GF-D8 (cell line): ENCODE results near the gene MDP1.

Experiments
- DNase-seq: peaks from one replicate; lab custom pipeline; 2025; lab: John Stamatoyannopoulos, UW

Gene MDP1

DNA sequence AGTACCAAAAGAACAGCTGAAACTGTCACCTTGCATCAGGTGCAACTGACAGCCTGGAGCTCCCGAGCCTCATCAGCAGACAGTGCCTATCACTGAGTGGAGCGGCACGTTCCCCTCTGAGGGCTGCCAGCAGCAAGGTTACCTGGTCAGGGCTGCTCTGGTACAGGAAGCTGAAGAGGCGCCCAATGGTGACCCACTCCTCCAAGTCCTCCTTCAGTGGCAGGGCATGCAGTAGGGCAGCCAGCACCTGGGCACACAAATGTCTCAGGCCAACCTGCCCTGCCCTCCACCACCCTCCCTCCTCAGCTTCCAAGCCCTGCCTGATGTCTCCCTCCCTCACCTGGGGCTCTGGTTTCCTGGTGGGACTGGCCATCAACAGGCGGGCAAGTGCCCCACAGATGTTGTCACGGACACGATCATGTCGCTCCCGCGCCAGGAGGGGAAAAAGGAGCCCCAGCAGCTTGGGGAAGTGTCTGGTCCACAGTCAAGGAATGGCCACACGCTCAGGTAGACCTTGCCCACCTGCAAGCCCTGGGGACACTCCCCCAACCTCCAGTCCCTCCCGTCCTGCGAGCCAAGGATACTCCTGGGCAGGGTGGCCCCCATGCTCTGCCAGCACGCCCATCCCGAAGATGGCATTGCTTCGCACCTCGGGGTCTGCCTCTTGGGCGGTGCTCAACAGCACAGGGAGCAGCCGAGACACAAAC lies 34.3 kb downstream of the MDP1 start:
- DNase-seq, result no peak

DNA sequence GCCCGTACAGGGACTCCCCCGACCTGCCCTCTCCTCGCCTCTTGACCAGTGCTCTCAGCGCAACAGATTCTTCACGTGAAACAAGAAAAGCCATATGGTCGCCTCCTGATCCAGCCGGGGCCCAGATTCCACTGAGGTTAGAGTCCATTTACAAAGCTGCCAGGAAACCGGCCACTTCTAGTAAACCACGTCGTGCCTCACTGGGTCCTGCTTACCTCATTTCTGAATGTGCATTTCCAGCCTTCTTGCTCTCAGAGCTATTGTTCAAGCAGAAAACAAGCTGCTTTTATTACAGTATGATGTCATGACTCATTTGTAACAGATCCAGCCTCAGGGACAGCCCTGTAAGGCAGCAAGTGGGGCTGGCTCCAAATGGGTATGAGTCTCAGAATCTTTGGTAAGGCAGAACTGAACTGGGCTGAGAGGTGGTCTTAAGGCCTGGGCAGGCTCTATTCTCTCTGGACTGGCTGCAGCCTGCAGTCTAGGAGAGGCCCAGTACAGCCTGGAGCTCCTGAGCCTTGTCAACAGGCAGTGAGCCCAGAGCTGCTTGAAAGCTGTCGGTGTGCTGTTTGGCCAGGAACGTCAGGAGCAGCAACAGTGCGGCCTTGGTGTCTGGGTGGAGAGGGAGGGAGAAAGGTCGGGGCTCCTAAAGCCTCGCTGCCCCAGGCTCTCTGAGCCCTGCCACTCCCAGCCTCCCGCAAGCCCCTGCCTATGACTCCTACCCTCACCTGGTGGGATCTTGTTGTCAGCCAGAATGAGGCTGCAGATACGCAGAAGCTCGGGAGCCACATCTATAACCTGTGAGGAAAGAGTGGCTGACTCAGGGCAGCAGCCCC lies 35.7 kb downstream of the MDP1 start:
- no peak for DNase-seq

DNA sequence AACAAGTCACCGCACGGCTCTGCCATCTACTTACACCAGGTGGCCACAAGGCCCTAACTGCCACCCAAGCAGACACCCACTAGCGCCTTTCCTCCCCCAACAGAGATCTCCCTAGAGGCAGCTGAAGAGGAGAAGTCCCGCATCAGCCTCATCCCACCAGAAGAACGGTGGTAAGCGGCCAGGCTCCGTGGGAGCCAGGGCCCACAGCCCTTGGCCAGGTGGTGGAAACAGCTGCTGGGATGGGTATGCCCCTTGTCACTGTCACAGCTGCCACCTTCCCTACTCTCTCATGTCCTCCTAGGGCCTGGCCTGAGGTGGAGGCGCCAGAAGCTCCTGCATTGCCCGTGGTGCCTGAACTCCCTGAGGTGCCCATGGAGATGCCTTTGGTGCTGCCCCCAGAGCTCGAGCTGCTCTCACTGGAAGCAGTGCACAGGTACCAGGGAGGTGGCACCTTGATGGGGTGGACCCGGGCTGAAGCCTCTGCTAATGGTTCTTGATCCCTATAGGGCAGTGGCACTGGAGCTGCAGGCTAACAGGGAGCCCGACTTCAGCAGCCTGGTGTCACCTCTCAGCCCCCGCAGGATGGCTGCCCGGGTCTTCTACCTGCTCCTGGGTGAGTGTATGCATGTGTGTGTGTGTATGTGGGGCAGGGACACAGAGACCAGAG lies 36.4 kb downstream of the MDP1 start:
- DNase-seq, result no peak

DNA sequence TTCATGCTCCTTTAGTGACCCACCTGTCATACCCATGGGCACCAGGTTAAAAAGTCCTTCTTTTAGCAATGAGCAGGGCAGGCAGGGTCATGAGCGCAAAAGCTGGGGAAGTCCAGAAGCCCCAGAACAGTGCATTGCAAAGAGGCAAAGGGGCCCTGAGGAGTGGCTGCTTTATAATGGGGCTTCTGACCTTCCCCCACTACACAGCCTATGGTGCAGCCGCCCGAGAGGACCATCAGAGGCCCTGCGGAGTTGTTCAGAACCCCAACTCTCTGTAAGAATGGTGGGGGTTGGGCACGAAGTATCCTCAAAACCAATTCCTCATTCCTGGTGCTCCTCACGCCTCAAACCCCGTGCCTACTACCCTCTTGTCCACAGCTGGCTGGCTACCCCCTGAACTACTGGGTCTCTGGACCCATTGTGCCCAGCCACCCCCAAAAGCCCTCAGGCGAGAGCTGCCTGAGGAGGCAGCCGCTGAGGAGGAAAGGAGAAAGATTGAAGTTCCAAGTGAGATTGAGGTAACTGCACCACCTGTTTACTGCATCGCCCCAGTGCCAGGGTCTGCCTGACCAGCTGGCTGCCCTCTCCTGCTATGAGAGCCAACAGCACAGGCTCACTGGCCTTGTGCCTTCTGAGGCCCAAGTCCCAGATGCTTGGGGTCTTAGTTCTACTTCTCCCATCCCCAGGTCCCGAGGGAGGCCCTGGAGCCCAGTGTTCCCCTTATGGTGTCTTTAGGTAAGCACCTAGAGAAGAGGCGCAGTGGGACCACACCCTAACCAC lies 37.3 kb downstream of the MDP1 start:
- no peak for DNase-seq

DNA sequence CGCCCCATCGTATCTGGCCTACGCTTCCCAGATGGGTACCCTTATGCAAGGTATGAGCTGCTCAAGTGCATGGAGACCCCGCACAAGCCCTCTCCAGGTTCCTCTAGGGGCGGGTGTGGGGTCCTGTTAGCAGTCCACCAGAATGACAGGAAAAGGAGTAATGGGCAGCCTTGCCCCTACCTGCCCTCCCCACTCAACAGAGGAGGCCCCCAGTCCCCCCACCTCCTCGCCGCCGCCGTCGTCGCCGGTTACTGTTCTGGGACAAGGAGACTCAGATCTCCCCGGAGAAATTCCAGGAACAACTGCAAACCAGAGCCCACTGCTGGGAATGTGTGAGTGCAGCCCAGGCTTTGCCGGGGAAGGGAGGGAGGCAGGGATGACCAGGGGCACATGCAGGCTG lies 38.0 kb downstream of the MDP1 start:
- DNase-seq, result no peak

DNA sequence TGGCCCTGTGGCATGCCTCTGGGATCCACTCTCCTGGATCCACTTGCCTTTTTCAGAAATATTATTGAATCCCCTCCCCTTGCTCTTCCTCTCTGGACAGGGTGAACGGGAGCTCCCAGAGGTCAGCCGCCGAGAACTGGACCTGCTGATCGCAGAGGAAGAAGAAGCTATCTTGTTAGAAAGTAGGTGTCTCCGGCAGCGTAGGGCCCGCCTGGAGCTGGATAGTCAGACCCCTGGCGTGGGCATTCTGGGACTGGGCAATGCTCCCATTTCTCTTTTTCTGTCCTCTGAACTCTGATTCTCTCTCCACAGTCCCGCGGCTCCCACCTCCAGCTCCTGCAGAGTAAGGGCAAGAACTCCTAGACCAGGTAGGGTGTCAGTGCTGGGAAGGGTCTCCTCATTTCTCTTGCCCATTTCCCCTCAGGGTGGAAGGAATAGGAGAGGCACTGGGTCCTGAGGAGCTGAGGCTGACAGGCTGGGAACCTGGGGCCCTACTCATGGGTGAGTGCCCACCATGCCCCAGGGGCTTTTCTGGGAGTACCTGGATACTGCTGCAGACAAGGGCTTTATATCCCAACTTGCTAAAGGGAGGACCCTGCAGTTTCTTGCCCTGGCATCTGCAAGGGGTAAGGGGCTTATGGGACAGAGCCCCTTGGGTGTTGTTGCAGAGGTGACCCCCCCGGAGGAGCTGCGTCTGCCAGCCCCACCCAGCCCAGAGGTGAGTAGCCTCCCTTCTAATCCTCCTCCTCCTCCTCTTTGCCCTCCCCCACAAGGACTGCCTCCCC lies 38.6 kb downstream of the MDP1 start:
- no peak for DNase-seq

DNA sequence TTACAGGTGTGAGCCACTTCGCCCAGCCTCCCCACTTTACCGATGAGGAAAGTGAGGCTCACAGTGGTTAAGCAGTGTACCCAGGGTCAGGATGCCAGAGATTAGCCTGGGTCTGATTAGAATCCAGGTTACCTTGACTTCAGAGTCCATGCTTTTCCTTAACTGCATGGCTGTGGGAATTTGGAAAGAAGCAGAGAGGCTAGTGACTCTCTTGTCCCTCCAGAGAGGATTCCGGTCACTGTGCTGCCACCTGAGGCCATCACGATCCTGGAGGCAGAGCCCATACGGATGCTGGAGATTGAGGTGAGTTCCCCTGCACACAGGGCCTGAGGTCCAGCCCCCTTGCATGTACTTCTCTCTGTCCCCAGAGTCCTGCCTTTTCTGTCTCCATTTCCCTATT lies 39.3 kb downstream of the MDP1 start:
- DNase-seq, result no peak

DNA sequence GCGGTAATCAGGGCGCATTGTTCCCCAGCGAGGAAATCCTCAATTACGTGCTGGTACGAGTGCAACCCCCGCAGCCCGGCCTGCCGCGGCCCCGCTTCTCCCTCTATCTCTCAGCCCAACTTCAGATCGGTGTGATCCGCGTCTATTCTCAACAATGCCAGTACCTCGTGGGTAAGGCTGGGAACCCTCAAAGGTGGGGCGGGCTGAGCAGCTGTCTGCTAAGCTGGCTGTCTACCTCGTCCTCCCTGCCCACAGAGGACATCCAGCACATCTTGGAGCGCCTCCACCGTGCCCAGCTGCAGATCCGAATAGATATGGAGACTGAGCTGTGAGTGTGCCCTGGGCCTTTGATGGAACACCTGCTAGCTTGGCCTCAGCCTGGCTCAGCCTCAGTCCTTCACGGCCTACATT lies 43.0 kb downstream of the MDP1 start:
- no peak for DNase-seq

DNA sequence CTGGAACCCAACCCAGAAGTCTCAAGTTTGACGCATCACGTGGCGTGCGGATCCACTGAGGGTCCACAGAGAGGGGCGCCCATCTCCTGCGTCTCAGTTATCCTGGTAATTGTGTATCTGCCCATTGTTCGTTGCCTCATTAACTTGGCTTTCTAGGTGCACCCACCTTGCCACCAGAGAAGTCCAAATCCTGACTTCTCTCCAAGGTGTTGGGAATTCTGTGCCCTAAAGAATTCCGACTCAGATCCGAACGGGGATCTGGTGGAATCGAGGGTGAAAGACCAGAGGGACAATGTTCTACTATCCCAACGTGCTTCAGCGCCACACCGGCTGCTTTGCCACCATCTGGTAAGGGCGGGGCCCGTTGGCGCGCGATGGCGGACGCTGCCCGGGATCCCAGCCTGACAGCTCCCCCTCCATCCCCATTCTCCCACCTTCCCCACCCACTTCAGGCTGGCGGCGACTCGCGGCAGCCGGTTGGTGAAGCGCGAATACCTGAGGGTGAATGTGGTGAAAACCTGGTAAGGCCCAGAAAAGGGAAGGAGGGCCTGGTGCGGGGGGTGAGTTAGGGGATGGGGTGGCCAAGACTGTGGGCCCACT lies 43.5 kb downstream of the MDP1 start:
- DNase-seq, result no peak

DNA sequence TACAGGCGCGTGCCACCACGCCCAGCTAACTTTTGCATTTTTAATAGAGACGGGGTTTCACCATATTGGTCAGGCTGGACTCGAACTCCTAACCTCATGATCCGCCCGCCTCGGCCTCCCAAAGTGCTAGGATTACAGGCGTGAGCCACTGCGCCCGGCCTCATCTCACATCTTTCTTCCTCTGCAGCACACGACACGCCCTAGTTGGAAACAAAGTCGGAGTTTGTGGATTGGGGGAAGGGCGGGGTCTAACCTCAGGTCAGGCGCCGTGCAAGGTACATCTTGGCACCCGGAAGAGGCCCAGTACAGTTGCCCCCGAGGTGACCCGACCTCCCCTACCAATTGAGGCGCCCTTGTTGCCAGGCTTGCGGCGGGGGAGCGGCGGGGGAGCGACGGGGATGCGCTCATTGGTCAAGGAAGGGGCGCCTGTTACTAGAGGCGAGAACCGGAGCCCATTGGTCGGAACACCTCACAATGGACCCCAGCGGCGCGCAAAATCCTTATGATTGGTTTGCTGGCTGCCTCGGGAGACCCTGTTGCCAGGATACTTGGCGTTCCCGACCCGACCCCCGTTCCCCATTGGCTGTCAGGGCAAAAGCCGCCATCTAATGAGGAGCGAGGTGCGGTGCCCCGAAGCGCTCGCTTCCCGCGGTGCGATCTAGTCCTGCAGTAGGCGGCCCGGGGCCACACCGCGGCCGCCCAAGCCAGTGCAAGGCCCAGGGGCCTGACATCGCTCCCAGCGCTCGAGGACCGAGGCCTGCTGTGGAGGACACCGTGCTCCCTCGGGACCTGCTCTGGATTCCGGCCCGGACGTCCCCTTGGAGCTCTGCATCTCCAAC lies 44.2 kb downstream of the MDP1 start, which contains the start of gene REC8:
Gene REC8, plus strand, starts transcription at position 659 of the 839 bp plus-strand sequence. CDS start 473 bp downstream, outside the sequence.
- no peak for DNase-seq

DNA sequence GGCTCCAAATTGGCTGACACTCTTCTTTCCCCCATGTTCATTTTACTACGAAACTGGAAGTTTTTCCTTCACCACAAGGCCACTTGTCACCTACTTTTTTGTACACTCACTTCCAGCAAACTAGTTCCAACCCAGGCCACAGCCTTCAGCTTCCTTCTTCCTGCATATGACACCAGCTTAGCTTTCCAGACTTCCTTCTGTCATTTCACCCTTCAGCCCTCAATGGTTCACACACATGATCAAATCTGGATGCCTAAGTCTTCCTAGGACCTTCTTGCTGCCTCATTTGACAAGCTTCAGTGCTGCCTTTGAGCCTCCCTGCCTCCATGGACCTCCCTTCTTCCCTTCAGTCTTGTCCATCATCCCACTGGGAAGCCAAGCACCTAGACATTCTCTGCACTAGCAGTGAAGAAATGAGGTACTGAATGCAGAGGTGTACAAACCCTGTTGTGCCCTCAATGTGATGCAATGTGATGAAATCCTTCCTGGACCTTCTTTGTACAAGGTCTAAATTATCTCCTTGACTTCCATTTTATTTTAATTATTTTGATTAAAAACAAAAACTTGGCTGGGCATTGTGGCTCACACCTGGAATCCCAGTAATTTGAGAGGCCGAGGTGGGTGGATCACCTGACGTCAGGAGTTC lies 48.3 kb downstream of the MDP1 start:
- DNase-seq, result no peak

DNA sequence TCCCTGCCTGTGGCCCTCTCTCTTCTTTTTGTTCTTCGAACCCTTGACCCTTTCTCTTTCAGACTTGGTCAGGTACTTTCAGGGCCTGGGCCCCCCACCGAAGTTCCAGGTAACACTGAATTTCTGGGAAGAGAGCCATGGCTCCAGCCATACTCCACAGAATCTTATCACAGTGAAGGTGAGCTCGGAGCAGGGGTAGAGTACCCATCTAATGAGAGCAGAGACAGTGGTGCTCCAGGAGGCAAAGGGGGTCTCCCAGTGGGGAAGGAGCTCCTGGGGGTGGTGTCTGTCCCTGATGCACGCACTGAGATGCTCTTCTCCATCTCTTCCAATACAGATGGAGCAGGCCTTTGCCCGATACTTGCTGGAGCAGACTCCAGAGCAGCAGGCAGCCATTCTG lies 50.1 kb downstream of the MDP1 start:
- no peak for DNase-seq

DNA sequence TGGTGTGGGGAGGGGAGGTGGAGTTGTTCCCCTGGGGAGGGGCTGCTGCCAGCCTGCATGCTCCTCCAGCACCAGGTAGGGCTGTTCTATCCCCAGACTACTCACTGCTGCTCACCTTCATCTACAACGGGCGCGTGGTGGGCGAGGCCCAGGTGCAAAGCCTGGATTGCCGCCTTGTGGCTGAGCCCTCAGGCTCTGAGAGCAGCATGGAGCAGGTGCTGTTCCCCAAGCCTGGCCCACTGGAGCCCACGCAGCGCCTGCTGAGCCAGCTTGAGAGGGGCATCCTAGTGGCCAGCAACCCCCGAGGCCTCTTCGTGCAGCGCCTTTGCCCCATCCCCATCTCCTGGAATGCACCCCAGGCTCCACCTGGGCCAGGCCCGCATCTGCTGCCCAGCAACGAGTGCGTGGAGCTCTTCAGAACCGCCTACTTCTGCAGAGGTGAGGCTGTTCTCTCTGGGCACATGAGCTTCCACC lies 51.3 kb downstream of the MDP1 start:
- DNase-seq, result no peak
